Frontal cortex (tissue), 4 donors: Measurements from ENCODE around the gene ENOX1. TPM values are rescaled to one million over a fixed set of nuclear protein-coding genes. Genes with fewer than 3 reads are reported as not detected.
A peak's percentile ranks its signal among the peaks of the same experiment; 100 is the strongest.
"Not testable (repeated sequence)": the region's sequence is repeated elsewhere in the genome, so short reads cannot be mapped to it uniquely, and the experiment has no call there.

Experiments used
- DNase-seq, 2 donors: peaks; one replicate each; pipeline ENCODE4 v3.0.0; 2012; ENCODE audit warnings: low spot score in 2 of 2
- FAIRE-seq: peaks from 2 replicates; lab custom pipeline; 2012; peaks lifted over from hg19 to GRCh38; lab: Jason Lieb, UNC
- total RNA-seq: library from RNA; depleted of rRNA; stranded (reverse); fragments of >200 nt; gene quantifications from one replicate; pipeline ENCODE4 v1.2.3, GENCODE V29; 2014
- donor health status: control.
- donor health status: control.
- donor health status: control.

Gene ENOX1
- total RNA-seq, 1 donor from 2014 or later: 50.5 TPM

- no peak for FAIRE-seq
- DNase-seq: no peak
Observed at GRCh38 chr13:43374621-43375020, 412.2 kb downstream of the ENOX1 start.

GRCh38 chr13:43373400-43373799, 413.4 kb downstream of the ENOX1 start:
- FAIRE-seq: no peak
- no peak for DNase-seq

DNA sequence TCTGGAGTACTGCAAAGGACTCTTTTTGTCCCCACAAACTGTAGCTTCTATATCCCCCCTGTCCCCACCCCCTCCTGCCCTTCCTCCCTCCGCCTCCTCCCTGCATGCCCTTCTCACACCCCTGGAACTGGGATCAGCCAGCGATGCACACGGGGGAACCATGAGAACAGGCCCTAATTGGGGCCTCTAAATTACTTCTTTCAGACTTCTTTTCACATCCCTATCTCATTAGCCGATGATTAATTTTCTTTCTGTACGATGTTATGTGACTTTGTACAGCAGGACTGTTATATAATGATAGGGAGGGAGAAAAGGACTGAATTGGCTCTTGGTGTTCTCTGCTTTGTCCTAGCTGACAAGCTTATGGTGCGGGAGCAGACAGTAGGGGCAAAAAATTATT, 415.9 kb downstream of the ENOX1 start:
- FAIRE-seq: no peak
- no peak for DNase-seq

- DNase-seq (no peak), FAIRE-seq (no peak)
Observed at GRCh38 chr13:43369319-43369718, 417.5 kb downstream of the ENOX1 start.

GRCh38 chr13:43368003-43368402, 418.8 kb downstream of the ENOX1 start:
- FAIRE-seq (no peak), DNase-seq (no peak)

DNA sequence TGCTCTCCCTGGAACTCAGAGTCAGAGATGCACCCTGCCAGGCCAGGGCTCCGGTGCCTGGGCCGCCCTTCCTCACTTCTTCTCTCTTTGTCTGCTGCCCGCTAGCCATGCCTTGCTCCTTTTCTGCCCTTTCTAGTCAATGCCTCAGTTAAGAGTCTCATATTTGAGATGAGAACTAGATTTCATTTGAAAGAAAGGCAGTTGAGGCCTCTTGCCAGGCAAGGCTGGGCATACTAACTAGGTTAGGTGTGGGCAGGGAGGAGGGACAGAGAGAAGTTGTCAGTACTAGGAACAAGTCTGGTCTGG, 421.8 kb downstream of the ENOX1 start:
- FAIRE-seq (no peak), DNase-seq (no peak)

- FAIRE-seq (no peak), DNase-seq (peak in 1 of 2 donors; percentile 18)
Observed at GRCh38 chr13:43364210-43365038, 422.3 kb downstream of the ENOX1 start.

- no peak for FAIRE-seq
- DNase-seq: no peak
Observed at GRCh38 chr13:43363156-43363953, 423.4 kb downstream of the ENOX1 start.

DNA sequence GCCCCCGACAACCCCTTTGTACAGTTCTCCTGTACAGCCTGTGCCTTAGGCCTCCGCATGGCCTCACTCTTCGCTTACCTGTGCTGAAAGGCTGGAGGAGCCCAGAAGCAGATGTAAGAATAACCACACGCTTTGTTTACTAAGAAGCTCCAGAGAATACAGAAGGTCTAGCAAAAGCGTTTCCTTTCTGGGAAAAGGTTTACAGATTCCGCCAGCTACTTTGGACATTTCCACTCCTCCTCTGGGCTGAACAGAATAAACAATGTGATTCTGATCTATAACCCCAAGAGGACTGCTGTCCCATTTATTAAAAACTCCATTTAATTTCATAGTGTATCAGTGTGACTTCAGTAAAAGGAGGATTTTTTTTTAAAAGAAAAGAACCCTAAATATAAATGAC, 424.2 kb downstream of the ENOX1 start:
- no peak for DNase-seq
- FAIRE-seq: no peak

GRCh38 chr13:43360892-43361610, 425.7 kb downstream of the ENOX1 start:
- DNase-seq (no peak), FAIRE-seq (no peak)

DNA sequence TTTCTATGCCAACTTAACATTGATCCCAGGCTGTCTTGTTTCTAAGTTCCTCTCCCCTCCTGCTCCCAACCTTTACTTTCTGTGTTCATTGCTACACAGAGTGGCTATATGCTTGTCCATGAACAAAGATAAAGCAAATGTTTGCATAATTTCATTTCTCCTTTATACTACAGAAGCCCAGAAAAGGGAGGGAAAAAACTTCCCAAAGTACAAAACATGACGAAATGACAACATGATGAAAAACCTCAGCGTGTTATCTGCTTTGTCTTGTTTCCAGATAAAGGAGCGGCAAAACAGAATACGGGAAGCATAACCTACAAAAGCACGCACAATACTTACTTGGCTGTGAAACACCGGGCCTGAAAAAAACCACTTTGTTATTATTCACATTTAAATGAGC, 426.6 kb downstream of the ENOX1 start:
- FAIRE-seq: no peak
- no peak for DNase-seq

DNA sequence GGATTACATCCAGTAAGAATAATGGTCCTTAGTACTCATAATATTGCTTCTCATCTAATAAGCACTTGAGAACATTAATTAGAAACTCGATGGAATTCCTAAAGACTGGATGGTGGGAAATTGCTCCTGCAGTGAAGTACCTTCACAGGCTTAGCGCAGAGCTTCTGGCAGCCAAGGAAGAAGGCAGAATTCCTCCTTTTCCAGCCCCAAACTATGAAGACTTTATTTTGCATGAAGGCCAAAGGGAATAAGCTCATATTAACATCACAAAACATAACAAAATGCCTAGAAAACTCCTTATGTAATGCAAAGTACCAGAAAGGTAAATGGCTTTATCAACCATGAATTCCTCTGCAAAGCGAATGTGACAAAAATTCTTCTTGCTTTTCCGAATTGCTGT, 427.2 kb downstream of the ENOX1 start:
- DNase-seq: no peak
- no peak for FAIRE-seq

DNA sequence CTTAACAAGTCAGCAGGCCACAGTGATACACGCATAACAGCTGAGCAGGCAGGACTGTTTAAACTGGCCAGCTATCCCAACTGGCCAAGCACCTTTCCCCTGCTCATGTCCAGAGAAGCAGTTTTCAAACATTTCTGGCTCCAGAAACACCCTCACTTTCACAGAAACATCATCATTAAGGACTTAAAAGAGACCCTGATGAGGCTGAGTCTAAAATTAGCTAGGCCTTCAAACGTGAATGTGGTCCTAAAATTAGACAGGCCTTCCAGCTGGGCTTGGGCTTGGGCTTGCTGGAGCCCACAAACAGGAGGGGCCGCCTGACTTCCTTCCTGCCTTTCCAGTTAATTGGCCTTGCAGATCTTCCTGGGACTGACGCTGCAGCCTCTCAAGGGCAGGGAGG, 429.2 kb downstream of the ENOX1 start:
- DNase-seq (no peak), FAIRE-seq (no peak)

DNA sequence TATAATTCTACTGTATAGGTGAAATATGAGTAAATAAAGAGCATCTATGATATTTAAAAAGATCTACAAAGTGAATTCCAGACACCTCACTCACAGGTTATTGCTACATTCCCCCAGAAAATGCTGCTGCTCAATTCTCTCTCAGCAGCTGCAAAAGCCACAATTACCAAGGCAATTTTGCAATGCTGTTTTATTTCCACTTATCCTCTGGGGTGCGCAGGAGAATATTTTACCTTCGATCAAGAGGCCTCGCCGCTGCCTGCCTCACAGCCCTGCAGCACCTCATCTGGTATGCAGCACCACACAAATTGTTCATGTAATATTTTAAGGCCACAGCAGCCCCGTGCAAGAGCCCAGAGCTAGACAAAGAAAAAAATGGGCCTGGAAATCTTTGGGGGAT, 430.2 kb downstream of the ENOX1 start:
- DNase-seq (no peak), FAIRE-seq (no peak)

DNA sequence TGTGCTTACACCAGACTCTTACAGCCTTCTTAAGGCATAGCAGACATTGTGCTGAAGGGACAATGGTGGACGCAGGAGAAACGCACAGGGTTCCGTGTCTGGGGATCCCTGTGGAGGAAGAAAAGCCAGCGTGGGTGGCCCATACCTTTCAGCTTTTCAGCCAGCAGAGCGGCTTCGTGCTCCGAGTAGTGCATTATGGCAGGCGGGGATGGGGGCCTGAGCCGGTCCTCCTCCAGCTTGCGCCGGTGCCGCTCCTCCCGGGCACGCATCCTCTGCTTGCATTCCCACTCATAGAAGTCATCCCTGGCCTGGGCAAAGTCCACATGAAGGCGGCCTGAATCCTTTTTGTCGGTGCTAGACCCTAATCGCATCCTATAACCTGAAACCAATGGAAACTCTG, 431.0 kb downstream of the ENOX1 start:
- no peak for DNase-seq
- FAIRE-seq: no peak

DNA sequence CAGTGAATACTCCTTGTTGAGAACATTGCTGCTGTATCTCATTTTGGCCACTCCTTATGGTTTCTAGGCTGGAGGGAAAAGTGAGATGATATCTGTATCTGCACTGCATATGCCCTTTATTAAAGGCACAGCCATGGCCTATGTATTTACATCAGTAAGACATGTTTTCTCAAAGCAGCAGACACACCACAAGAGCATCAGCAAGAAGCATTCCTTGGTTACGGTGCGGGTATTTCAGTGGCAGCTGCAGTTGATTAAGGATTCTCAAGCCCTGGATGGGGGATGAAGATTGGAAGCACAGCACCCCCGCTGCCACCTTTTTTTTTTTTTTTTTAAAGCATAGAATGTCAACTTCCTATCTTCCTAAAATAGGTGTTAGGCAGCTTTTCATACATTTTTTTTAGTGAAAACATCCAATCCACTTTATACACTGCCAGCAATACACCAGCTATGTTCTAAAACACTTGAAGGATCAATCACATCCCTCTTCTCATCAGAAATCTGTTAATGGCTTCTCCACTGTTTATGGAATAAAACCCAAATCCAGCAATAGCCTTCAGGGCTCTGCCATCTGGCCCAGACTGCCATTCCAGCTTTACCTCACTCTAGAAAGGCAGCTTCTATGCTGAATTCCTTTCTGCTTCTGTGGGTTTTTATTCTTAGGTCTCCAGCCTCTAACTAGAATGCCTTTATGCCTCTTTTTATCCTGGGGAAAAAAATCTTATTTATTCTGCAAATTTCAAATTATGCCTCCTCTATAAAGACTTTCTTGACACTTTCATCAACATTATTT, 432.4 kb downstream of the ENOX1 start:
- DNase-seq: no peak
- FAIRE-seq: no peak

DNA sequence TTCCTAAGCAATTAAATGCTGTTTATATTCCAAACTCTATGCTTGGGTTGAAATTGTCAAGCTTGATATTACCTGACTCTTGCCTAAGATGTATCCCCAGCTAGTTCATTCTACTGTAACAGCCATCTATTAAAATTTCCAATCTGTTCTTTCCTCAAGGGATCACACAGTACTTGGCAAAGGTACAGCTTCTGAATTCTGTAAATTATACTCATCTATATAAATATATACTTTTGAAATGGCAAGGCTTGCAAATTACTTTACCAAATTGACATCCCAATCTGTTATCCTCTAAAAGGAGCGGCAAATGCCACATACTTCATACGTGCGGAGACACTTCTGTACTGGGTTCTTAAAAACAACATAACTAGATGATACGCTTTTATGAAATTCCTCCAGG, 433.1 kb downstream of the ENOX1 start:
- FAIRE-seq (no peak), DNase-seq (no peak)

DNA sequence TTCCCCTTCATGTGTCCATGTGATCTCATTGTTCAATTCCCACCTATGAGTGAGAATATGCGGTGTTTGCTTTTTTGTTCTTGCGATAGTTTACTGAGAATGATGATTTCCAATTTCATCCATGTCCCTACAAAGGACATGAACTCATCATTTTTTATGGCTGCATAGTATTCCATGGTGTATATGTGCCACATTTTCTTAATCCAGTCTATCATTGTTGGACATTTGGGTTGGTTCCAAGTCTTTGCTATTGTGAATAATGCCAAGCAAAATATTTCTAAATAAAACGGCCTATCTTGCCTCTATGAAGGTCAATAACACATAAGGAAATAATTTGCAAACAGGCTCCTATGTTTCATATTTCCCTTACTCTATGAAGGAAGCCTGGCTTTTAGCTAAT, 435.2 kb downstream of the ENOX1 start:
- FAIRE-seq, DNase-seq: not testable (repeated sequence)

GRCh38 chr13:43348397-43348796, 438.4 kb downstream of the ENOX1 start:
- FAIRE-seq (no peak), DNase-seq (no peak)

DNA sequence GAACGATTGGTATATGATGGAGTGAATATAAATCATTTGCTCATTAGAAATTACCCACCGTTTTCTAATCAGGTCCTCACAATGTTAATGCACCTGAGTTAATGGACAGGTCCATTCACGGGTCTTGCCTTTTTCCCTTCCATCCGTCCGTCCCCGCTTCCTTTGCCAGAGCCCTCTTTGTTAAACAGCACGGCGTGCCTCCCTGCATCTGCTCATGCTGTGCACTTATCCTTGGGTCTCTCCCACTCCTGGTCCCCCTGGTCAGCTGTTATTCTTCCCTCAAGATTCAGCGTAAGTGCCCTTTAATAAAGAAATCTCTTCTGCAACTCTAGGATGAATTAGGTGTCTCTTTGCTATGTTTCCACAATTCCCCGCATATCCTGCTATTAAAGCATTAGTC, 438.9 kb downstream of the ENOX1 start:
- FAIRE-seq (no peak), DNase-seq (no peak)
